ENCODE data around the gene B3GALT4.

Gene B3GALT4

GRCh38 chr6:33272275-33273128 is 4.4 kb upstream of the B3GALT4 start:
- H3K27ac ChIP-seq, result peak overlapping the region; percentile 100
- no peak for TF ChIP-seq CTCF (conservative IDR thresholded peaks at IDR 0.05)

- peak overlapping the region; percentile 100 for H3K27ac ChIP-seq
- TF ChIP-seq CTCF (conservative IDR thresholded peaks at IDR 0.05), result no peak
Observed at GRCh38 chr6:33273129-33273923, 3.6 kb upstream of the B3GALT4 start.

- peak overlapping the region; percentile 100 for H3K27ac ChIP-seq
- no peak for TF ChIP-seq CTCF (conservative IDR thresholded peaks at IDR 0.05)
Observed at GRCh38 chr6:33273924-33274902, 2.7 kb upstream of the B3GALT4 start.

- peak overlapping the region; percentile 100 for H3K27ac ChIP-seq
Observed at GRCh38 chr6:33275795-33276580, 935 bp upstream of the B3GALT4 start.

- TF ChIP-seq CTCF (conservative IDR thresholded peaks at IDR 0.05), result no peak
- peak overlapping the region; percentile 100 for H3K27ac ChIP-seq
Observed at GRCh38 chr6:33276581-33276863, 401 bp upstream of the B3GALT4 start.

- H3K27ac ChIP-seq, result peak overlapping the region; percentile 100
- TF ChIP-seq CTCF (conservative IDR thresholded peaks at IDR 0.05), result no peak
Observed at GRCh38 chr6:33277663-33278391, 904 bp downstream of the B3GALT4 start.

GRCh38 chr6:33278392-33278741 is 1.4 kb downstream of the B3GALT4 start:
- no peak for TF ChIP-seq CTCF (conservative IDR thresholded peaks at IDR 0.05)
- peak overlapping the region; percentile 100; the same call in 1 of the 2 replicates for H3K27ac ChIP-seq

Measured in VCaP (cell line).